ENCODE measurements around the gene TBC1D2B. TPM values are rescaled to one million over a fixed set of nuclear protein-coding genes. Genes with fewer than 3 reads are reported as not detected.
A peak's percentile ranks its signal among the peaks of the same experiment; 100 is the strongest.
"Not testable (repeated sequence)": the region's sequence is repeated elsewhere in the genome, so short reads cannot be mapped to it uniquely, and the experiment has no call there.

The TBC1D2B gene
- total RNA-seq, 1 donor from 2014 or later: 69.3 TPM

- Mint-ChIP-seq H3K4me3 (ENCODE audit: unreplicated experiment) (peak overlapping the region; percentile 64), H3K27me3 (ENCODE audit: unreplicated experiment) (peaks cover 14% of the 10 kb centered on the region), H3K4me1 (ENCODE audit: unreplicated experiment) (peaks cover 11% of the 10 kb centered on the region), H3K27ac (ENCODE audit: unreplicated experiment) (no peak overlapping the region), H3K36me3 (ENCODE audit: unreplicated experiment) (no peaks in the 10 kb centered on the region), H3K9me3 (ENCODE audit: unreplicated experiment) (no peaks in the 10 kb centered on the region)
- DNase-seq (ENCODE audit: extremely low spot score, unreplicated experiment): peak; percentile 94
- peak; percentile 96 for TF ChIP-seq CTCF (IDR thresholded peaks at IDR 0.05)
Observed at GRCh38 chr15:77959432-77959879, 118.1 kb downstream of the TBC1D2B start.

- peaks cover 14% of the 10 kb centered on the region for H3K27me3 Mint-ChIP-seq (ENCODE audit: unreplicated experiment)
- not testable (repeated sequence) for DNase-seq (ENCODE audit: extremely low spot score, unreplicated experiment); H3K36me3 Mint-ChIP-seq (ENCODE audit: unreplicated experiment); H3K4me3 Mint-ChIP-seq (ENCODE audit: unreplicated experiment); H3K27ac Mint-ChIP-seq (ENCODE audit: unreplicated experiment); H3K9me3 Mint-ChIP-seq (ENCODE audit: unreplicated experiment)
- H3K4me1 Mint-ChIP-seq (ENCODE audit: unreplicated experiment): peaks cover 11% of the 10 kb centered on the region
Observed at GRCh38 chr15:77958716-77959431, 118.6 kb downstream of the TBC1D2B start.

- not testable (repeated sequence) for H3K9me3 Mint-ChIP-seq (ENCODE audit: unreplicated experiment); H3K36me3 Mint-ChIP-seq (ENCODE audit: unreplicated experiment); DNase-seq (ENCODE audit: extremely low spot score, unreplicated experiment); H3K27ac Mint-ChIP-seq (ENCODE audit: unreplicated experiment); H3K4me3 Mint-ChIP-seq (ENCODE audit: unreplicated experiment)
- H3K27me3 Mint-ChIP-seq (ENCODE audit: unreplicated experiment): peaks cover 12% of the 10 kb centered on the region
- peaks cover 11% of the 10 kb centered on the region for H3K4me1 Mint-ChIP-seq (ENCODE audit: unreplicated experiment)
Observed at GRCh38 chr15:77958021-77958420, 119.5 kb downstream of the TBC1D2B start.

GRCh38 chr15:77953926-77954325 is 123.6 kb downstream of the TBC1D2B start:
- H3K4me1 Mint-ChIP-seq (ENCODE audit: unreplicated experiment); H3K9me3 Mint-ChIP-seq (ENCODE audit: unreplicated experiment); H3K27ac Mint-ChIP-seq (ENCODE audit: unreplicated experiment); H3K27me3 Mint-ChIP-seq (ENCODE audit: unreplicated experiment); H3K4me3 Mint-ChIP-seq (ENCODE audit: unreplicated experiment); H3K36me3 Mint-ChIP-seq (ENCODE audit: unreplicated experiment): not testable (repeated sequence)
- peak; percentile 30 for DNase-seq (ENCODE audit: extremely low spot score, unreplicated experiment)

- H3K4me1 Mint-ChIP-seq (ENCODE audit: unreplicated experiment); H3K27me3 Mint-ChIP-seq (ENCODE audit: unreplicated experiment); H3K4me3 Mint-ChIP-seq (ENCODE audit: unreplicated experiment); H3K9me3 Mint-ChIP-seq (ENCODE audit: unreplicated experiment); H3K27ac Mint-ChIP-seq (ENCODE audit: unreplicated experiment); H3K36me3 Mint-ChIP-seq (ENCODE audit: unreplicated experiment): not testable (repeated sequence)
- peak; percentile 83 for DNase-seq (ENCODE audit: extremely low spot score, unreplicated experiment)
Observed at GRCh38 chr15:77952928-77953446, 124.5 kb downstream of the TBC1D2B start.

GRCh38 chr15:77951105-77951786 is 126.3 kb downstream of the TBC1D2B start:
- H3K27me3 Mint-ChIP-seq (ENCODE audit: unreplicated experiment); H3K27ac Mint-ChIP-seq (ENCODE audit: unreplicated experiment); H3K4me1 Mint-ChIP-seq (ENCODE audit: unreplicated experiment); H3K9me3 Mint-ChIP-seq (ENCODE audit: unreplicated experiment); H3K36me3 Mint-ChIP-seq (ENCODE audit: unreplicated experiment); H3K4me3 Mint-ChIP-seq (ENCODE audit: unreplicated experiment): not testable (repeated sequence)
- DNase-seq (ENCODE audit: extremely low spot score, unreplicated experiment): peak; percentile 54

GRCh38 chr15:77950470-77950869 is 127.0 kb downstream of the TBC1D2B start:
- H3K9me3 Mint-ChIP-seq (ENCODE audit: unreplicated experiment); H3K36me3 Mint-ChIP-seq (ENCODE audit: unreplicated experiment); H3K4me1 Mint-ChIP-seq (ENCODE audit: unreplicated experiment); H3K27me3 Mint-ChIP-seq (ENCODE audit: unreplicated experiment); H3K27ac Mint-ChIP-seq (ENCODE audit: unreplicated experiment); H3K4me3 Mint-ChIP-seq (ENCODE audit: unreplicated experiment): not testable (repeated sequence)
- DNase-seq (ENCODE audit: extremely low spot score, unreplicated experiment): peak; percentile 44

- no peak for TF ChIP-seq CTCF (IDR thresholded peaks at IDR 0.05)
- peaks cover 14% of the 10 kb centered on the region for H3K4me1 Mint-ChIP-seq (ENCODE audit: unreplicated experiment)
- DNase-seq (ENCODE audit: extremely low spot score, unreplicated experiment): no peak
- no peak overlapping the region for H3K27ac Mint-ChIP-seq (ENCODE audit: unreplicated experiment)
- no peaks in the 10 kb centered on the region for H3K9me3 Mint-ChIP-seq (ENCODE audit: unreplicated experiment)
- no peaks in the 10 kb centered on the region for H3K36me3 Mint-ChIP-seq (ENCODE audit: unreplicated experiment)
- H3K27me3 Mint-ChIP-seq (ENCODE audit: unreplicated experiment): no peaks in the 10 kb centered on the region
- no peak overlapping the region for H3K4me3 Mint-ChIP-seq (ENCODE audit: unreplicated experiment)
Observed at GRCh38 chr15:77945566-77945965, 131.9 kb downstream of the TBC1D2B start.
